Lower leg skin (tissue), 4 donors: ENCODE measurements around the gene AURKAIP1. TPM values are rescaled to one million over a fixed set of nuclear protein-coding genes. Genes with fewer than 3 reads are reported as not detected.
A peak's percentile ranks its signal among the peaks of the same experiment; 100 is the strongest.
"Not testable (repeated sequence)": the region's sequence is repeated elsewhere in the genome, so short reads cannot be mapped to it uniquely, and the experiment has no call there.

ENCODE experiments used
- DNase-seq, 2 donors: peaks; one replicate each; pipeline ENCODE4 v3.0.0-alpha.2; 2019; ENCODE audit warnings: low spot score in 2 of 2
- H3K4me3 ChIP-seq: fragments of 200-600 bp; sonication (generic); 2 replicates; pipeline ENCODE4 v1.5.1; 2017; ENCODE audit warnings: mild to moderate bottlenecking, low read depth; ENCODE audit not compliant: poor library complexity, severe bottlenecking
- POLR2A ChIP-seq, 2 donors: fragments of 450-650 bp; IDR thresholded peaks; one replicate each; pipeline ENCODE4 v1.6.1; 2016 to 2017; ENCODE audit warnings: antibody characterized with exemption in 2 of 2, mild to moderate bottlenecking in 1 of 2, moderate library complexity in 1 of 2
- WGBS, 2 donors: methylation state at CpG; one replicate each; pipeline ENCODE4 v1.1.5; 2018; 5-methylcytosine and 5-hydroxymethylcytosine counted together
- intact Hi-C: fragments of 100-400 bp; cut with DNase I; formaldehyde crosslinking; loops from one replicate; pipeline ENCODE4 v1.15.0; 2023; ENCODE audit warnings: low total_unique reads
- total RNA-seq, 4 donors: library from RNA; depleted of rRNA; stranded (reverse); fragments of >200 nt; gene quantifications; one replicate each; pipeline ENCODE4 v1.1.0, GENCODE V29; 2016
- TF ChIP-seq, protein P1 (sequence below), 3 donors: fragments of 450-650 bp; IDR thresholded peaks; one replicate each; pipeline ENCODE4 v1.5.1; 2016; ENCODE audit warnings: antibody characterized with exemption in 3 of 3, mild to moderate bottlenecking in 3 of 3, moderate library complexity in 2 of 3

AURKAIP1 gene
- total RNA-seq, 4 donors from 2014 or later, result 97.3 to 140 (median 114) TPM

DNA sequence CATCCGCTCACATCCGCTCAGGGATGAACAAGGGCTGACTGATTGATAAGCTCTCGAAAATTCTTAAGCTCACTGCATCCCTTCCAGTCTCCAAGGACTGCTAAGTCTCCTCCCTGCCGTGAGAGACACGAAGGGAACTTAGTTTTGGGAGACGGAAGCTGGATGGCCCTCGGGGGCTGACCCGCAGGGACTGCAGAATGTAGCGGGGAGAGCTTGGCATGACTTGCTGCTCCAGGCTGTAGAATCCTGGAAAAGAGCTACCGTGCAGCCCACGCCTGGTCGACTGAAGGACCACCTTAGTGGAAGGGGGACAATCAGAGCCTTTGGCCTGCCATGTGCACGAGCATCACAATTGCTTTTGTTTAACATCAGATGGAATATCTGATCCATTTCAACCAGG lies 40.7 kb upstream of the AURKAIP1 start:
- no peak overlapping the region for H3K4me3 ChIP-seq
- TF ChIP-seq POLR2A (IDR thresholded peaks at IDR 0.05), result no peak
- TF ChIP-seq, protein P1, sequence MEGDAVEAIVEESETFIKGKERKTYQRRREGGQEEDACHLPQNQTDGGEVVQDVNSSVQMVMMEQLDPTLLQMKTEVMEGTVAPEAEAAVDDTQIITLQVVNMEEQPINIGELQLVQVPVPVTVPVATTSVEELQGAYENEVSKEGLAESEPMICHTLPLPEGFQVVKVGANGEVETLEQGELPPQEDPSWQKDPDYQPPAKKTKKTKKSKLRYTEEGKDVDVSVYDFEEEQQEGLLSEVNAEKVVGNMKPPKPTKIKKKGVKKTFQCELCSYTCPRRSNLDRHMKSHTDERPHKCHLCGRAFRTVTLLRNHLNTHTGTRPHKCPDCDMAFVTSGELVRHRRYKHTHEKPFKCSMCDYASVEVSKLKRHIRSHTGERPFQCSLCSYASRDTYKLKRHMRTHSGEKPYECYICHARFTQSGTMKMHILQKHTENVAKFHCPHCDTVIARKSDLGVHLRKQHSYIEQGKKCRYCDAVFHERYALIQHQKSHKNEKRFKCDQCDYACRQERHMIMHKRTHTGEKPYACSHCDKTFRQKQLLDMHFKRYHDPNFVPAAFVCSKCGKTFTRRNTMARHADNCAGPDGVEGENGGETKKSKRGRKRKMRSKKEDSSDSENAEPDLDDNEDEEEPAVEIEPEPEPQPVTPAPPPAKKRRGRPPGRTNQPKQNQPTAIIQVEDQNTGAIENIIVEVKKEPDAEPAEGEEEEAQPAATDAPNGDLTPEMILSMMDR (IDR thresholded peaks at IDR 0.05), result no peak
- intact Hi-C loops, result no loop called here
- 78 to 80% methylated on average over 13 of the region's 13 CpGs for WGBS, 2 donors
- no peak for DNase-seq

DNA sequence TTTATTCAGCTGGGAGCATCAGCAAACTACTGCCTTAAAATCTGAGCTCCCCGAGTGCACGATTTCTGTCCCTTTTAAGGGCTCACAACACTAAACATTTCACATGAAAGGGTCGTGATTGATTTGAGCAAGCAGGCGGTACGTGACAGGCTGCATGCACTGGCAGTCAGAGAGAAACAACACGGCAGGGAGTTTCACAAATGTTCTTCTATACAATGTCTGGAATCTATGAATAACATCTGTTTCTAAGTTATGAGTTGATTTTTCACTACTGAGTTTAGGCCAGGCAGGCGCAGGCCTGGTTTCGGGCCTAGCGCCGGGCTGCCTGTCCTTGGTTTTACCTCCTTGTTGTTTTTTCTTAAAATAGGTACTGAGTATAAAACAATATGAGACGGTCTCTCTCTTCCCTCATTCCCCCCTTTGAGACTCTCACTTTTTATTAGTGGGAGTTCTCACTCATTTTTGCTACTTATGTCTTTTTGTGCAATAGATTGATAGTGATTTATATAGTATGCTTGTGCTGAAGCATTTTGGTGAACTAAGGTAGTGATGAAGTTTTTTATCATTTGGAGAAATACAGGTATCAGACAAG lies 37.4 kb upstream of the AURKAIP1 start:
- DNase-seq, intact Hi-C loops, H3K4me3 ChIP-seq: not testable (repeated sequence)
- 72 to 84% methylated on average over 11 of the region's 11 CpGs for WGBS, 2 donors

DNA sequence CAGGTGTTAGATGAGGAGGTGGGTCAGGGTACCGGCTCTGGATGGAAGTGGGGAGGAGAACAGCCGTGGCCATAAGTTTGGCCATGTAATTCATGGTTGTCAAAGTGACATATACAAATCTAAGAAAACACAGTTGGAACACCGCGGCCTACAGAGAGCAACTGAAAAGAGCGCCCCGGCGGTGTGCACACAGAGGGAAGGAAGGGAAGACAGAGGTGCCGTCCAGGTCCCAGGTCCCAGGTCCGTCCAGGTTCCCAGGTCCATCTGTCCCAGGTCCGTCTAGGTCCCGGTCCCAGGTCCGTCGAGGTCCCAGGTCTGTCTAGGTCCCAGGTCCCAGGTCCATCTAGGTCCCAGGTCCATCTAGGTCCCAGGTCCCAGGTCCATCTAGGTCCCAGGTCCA lies 36.6 kb upstream of the AURKAIP1 start:
- WGBS, 2 donors, result 97 to 98% methylated on average over 13 of the region's 13 CpGs

DNA sequence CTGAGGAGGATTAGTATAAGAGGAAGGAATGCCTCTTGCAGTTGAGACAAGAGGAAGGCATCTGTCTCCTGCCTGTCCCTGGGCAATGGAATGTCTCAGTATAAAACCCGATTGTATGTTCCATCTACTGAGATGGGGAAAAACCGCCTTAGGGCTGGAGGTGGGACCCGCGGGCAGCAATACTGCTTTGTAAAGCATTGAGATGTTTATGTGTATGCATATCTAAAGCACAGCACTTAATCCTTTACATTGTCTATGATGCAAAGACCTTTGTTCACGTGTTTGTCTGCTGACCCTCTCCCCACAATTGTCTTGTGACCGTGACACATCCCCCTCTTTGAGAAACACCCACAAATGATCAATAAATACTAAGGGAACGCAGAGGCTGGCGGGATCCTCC lies 35.2 kb upstream of the AURKAIP1 start:
- intact Hi-C loops, DNase-seq, H3K4me3 ChIP-seq: not testable (repeated sequence)
- WGBS, 2 donors, result 62 to 64% methylated on average over 8 of the region's 8 CpGs

More for the DNA sequence above, 36.6 kb upstream of the AURKAIP1 start:
- TF ChIP-seq, protein P1 (IDR thresholded peaks at IDR 0.05), result no peak
- TF ChIP-seq POLR2A (IDR thresholded peaks at IDR 0.05), result no peak
- DNase-seq, result no peak
- no peak overlapping the region for H3K4me3 ChIP-seq
- intact Hi-C loops, result no loop called here

DNA sequence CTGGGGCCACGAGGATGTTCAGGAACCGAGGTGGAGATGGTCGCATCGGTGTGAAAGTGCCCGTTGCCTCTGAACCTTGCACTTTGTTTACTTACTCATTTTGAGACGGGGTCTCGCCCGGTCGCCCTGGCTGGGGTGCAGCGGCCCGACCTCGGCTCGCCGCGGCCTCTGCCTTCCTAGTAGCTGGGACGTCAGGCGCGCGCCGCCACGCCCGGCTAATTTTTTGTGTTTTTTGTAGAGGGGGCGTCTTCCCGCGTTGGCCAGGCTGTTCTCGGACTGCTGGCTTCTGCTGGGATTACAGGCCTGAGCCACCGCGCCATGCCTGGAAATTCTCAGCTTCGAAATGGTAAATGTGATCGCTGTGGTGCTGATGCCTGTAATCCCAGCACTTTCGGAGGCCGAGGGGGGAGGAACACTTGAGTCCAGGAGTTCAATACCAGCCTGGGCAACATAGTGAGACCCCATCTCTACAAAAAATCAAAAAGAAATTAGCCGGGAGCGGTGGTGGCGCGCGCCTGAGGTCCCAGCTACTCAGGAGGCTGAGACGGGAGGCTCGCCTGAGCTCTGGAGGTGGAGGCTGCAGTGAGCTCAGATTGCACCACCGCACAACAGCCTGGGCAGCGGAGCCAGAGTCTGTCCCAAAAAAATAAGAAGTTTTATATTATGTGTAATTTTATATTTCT lies 32.8 kb upstream of the AURKAIP1 start:
- peak overlapping the region; percentile 95 for H3K4me3 ChIP-seq
- DNase-seq, result no peak
- intact Hi-C loops, result no loop called here
- TF ChIP-seq POLR2A (IDR thresholded peaks at IDR 0.05), result no peak
- TF ChIP-seq, protein P1 (IDR thresholded peaks at IDR 0.05), result no peak
- 10 to 11% methylated on average over 40 to 41 of the region's 41 CpGs for WGBS, 2 donors

DNA sequence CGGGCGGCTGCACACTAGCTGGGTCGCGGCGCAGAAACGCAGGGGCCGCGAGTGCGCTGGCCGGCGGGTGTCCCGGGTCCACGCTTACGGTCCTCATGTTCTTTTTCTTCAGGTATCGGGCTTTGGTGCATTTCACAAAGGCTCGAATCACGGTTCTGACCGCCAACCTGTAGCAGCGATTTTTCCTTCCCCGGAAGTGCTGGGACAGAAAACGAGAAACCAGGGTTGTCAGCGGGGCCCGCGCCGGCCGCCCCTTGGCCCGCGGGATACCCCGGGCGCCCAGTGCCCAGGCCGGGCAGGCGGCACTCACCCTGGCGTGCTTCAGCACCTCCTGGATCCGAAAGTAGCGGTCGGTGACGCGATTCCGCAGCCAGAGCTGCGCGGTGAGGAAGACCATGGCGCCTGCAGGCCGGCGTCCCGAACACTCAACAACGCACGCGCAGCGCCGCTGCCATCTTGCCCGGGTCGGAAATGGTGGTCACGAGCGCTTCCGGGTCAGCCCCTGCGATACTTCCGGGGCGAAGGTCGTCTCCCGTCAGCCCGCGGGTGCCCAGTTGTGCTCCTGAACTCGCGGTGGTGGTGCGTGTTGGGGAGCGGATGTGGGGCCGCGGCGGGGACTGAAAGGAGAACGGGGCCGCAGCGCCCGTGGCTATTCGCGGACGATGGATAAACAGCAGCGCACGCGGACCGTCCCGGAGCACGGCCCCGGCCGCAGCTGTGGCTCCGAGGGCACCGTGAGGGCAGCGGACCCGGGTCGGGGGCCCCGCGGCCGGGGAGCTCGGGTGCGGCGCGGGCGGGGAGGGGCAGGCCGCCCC lies 32.0 kb upstream of the AURKAIP1 start, which contains the start of gene MRPL20:
Gene MRPL20 (minus strand): TSS at position 473 of the 815 bp plus-strand sequence. CDS start 76 bp downstream, at position 397.
- WGBS, 2 donors, result 1% methylated on average over 61 to 78 of the region's 98 CpGs
- intact Hi-C loops, result no loop called here
- H3K4me3 ChIP-seq, result peak within 1 kb of the TSS; percentile 95
- DNase-seq, result peak; percentile 93 to 99
- TF ChIP-seq, protein P1 (IDR thresholded peaks at IDR 0.05), result no peak
- peak in 1 of 2 donors; percentile 11 for TF ChIP-seq POLR2A (IDR thresholded peaks at IDR 0.05)
